Lower lobe of right lung (tissue), 2 donors: ENCODE results near the gene ADAM10. TPM values are rescaled to one million over a fixed set of nuclear protein-coding genes. Genes with fewer than 3 reads are reported as not detected.

Experiments used
- ATAC-seq, 2 donors: fragments of 200-7000 bp; cut with Tn5 transposase; one replicate each; pipeline ENCODE4 v1.9.1; 2020 to 2022; ENCODE audit warnings: mild to moderate bottlenecking in 2 of 2, moderate library complexity in 2 of 2
- DNase-seq: peaks from one replicate; pipeline ENCODE4 v3.0.0-alpha.2; 2020
- H3K27ac ChIP-seq: fragments of 200-600 bp; one replicate; pipeline ENCODE4 v1.8.0; 2022
- H3K27me3 ChIP-seq: fragments of 200-600 bp; one replicate; pipeline ENCODE4 v1.8.0; 2022; ENCODE audit warnings: low read depth
- H3K36me3 ChIP-seq: fragments of 200-600 bp; one replicate; pipeline ENCODE4 v1.8.0; 2022; ENCODE audit warnings: mild to moderate bottlenecking
- H3K4me1 ChIP-seq: fragments of 200-600 bp; one replicate; pipeline ENCODE4 v1.8.0; 2022
- H3K4me3 ChIP-seq: fragments of 200-600 bp; one replicate; pipeline ENCODE4 v1.8.0; 2022; ENCODE audit warnings: mild to moderate bottlenecking
- H3K9me3 ChIP-seq: fragments of 200-600 bp; one replicate; pipeline ENCODE4 v1.8.0; 2022
- CTCF ChIP-seq: fragments of 200-600 bp; IDR thresholded peaks from one replicate; pipeline ENCODE4 v1.8.0; 2022; ENCODE audit warnings: antibody characterized with exemption, mild to moderate bottlenecking
- intact Hi-C: fragments of 100-400 bp; cut with DNase I; formaldehyde crosslinking; loops from one replicate; pipeline ENCODE4 v1.11.0; 2022
- long read RNA-seq: library from polyadenylated mRNA; unstranded; transcript quantifications from one replicate; pipeline ENCODE4 v2.0.0, GENCODE V29; 2021
- total RNA-seq: library from RNA; stranded (reverse); fragmentation: NEBNext Ultra II Directional; extraction: Animal tissue kit (Norgen Biotek cat#: 25700); gene quantifications from one replicate; pipeline ENCODE4 v1.2.1, GENCODE V29; 2021
- donor health status: DM: no; HTN: yes; CAD: no; lungs with severe emphysema.

The ADAM10 gene
- 166 TPM for total RNA-seq
- long read RNA-seq, full-length matches to known transcripts, result 86 of 125 reads
- long read RNA-seq, partial matches to known transcripts, result 10 of 125 reads
- long read RNA-seq, other reads (novel, unspliced or antisense), result 29 of 125 reads

GRCh38 chr15:58749532-58750337, at the start of gene ADAM10:
TSS of gene ADAM10 (minus strand) at chr15:58749707. CDS start at chr15:58749534, 173 bp downstream.
- Histone ChIP-seq H3K4me1 (peaks cover 26% of the 10 kb centered on the region), H3K4me3 (peak within 1 kb of the TSS; percentile 87), H3K36me3 (no peaks in the 10 kb centered on the region), H3K27me3 (no peaks in the 10 kb centered on the region), H3K27ac (peak within 1 kb of the TSS; percentile 95), H3K9me3 (no peaks in the 10 kb centered on the region)
- ATAC-seq, result peak; percentile 98 to 99
- intact Hi-C loops, result no loop called here
- TF ChIP-seq CTCF, result no peak
- DNase-seq, result peak; percentile 100

- ATAC-seq (peak in 1 of 2 donors; percentile 52), DNase-seq (no peak)
- intact Hi-C loops, result no loop called here
- Histone ChIP-seq H3K36me3 (peaks cover 3% of the 10 kb centered on the region), H3K4me1 (peaks cover 7% of the 10 kb centered on the region), H3K27ac (no peak overlapping the region), H3K4me3 (no peak overlapping the region), H3K27me3 (no peaks in the 10 kb centered on the region), H3K9me3 (no peaks in the 10 kb centered on the region)
- no peak for TF ChIP-seq CTCF
Observed at GRCh38 chr15:58797505-58797904, 48.0 kb upstream of the ADAM10 start.

GRCh38 chr15:58795825-58796224, 46.3 kb upstream of the ADAM10 start:
- no peak overlapping the region for H3K4me3 ChIP-seq
- no peak overlapping the region for H3K27ac ChIP-seq
- no peak for TF ChIP-seq CTCF
- peaks cover 7% of the 10 kb centered on the region for H3K36me3 ChIP-seq
- ATAC-seq (no peak), DNase-seq (no peak)
- H3K4me1 ChIP-seq, result peaks cover 7% of the 10 kb centered on the region
- H3K9me3 ChIP-seq, result no peaks in the 10 kb centered on the region
- no peaks in the 10 kb centered on the region for H3K27me3 ChIP-seq
- intact Hi-C loops, result no loop called here

- Histone ChIP-seq H3K36me3 (peaks cover 16% of the 10 kb centered on the region), H3K9me3 (no peaks in the 10 kb centered on the region), H3K4me1 (peaks cover 7% of the 10 kb centered on the region), H3K27ac (peak overlapping the region; percentile 2), H3K27me3 (no peaks in the 10 kb centered on the region), H3K4me3 (no peak overlapping the region)
- intact Hi-C loops, result no loop called here
- ATAC-seq (peak; percentile 91 to 95), DNase-seq (peak; percentile 64)
- no peak for TF ChIP-seq CTCF
Observed at GRCh38 chr15:58793862-58794261, 44.4 kb upstream of the ADAM10 start.

GRCh38 chr15:58788056-58788710, 38.7 kb upstream of the ADAM10 start:
- Histone ChIP-seq H3K9me3 (no peaks in the 10 kb centered on the region), H3K4me1 (peaks cover 4% of the 10 kb centered on the region), H3K27me3 (no peaks in the 10 kb centered on the region), H3K36me3 (peaks cover 20% of the 10 kb centered on the region), H3K27ac (no peak overlapping the region), H3K4me3 (no peak overlapping the region)
- intact Hi-C loops, result no loop called here
- no peak for TF ChIP-seq CTCF
- DNase-seq, result no peak
- no peak for ATAC-seq
